ENCODE measurements around the gene EFNA3.

EFNA3 gene

DNA sequence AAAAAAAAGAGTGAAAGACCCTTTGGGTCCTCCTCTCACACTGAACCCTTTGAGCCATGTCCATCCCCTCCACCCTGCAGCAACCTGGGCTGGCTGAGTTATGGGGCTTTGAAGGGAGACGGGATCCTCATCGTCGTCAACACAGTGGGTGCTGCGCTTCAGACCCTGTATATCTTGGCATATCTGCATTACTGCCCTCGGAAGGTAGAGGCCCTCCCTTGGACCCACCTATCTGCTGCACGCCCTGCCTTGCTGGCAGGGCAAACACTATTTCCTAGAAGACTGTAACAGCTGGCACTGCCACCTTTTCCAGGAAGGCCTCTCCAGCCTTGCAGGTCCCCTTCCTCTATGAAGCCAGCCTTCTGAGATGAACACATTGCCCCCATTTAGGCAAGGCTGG, 58.1 kb downstream of the EFNA3 start:
- DNase-seq = no peak

Measured in activated naive CD4-positive, alpha-beta T cell treated with anti-CD3 and anti-CD28 coated beads, Interleukin-2, amount 50 U/mL, for 16 hours (primary cell).